Stomach (tissue), 9 donors: ENCODE results near the gene CCDC170. TPM values are rescaled to one million over a fixed set of nuclear protein-coding genes. Genes with fewer than 3 reads are reported as not detected.

Experiments used
- DNase-seq, 2 donors: peaks; one replicate each; pipeline versions ENCODE4 v3.0.0 to v3.0.0-alpha.2; 2013 to 2019
- H3K27ac ChIP-seq, 5 donors: fragments of 200-600 bp in 4 of 5; sonication (generic) in 4 of 5; one replicate each; pipeline ENCODE4 v1.5.1; 2013 to 2019; ENCODE audit warnings: mild to moderate bottlenecking in 1 of 5, moderate library complexity in 1 of 5
- H3K27me3 ChIP-seq, 3 donors: fragments of 200-600 bp; sonication (generic); one replicate each; pipeline ENCODE4 v1.5.1; 2017 to 2019; ENCODE audit warnings: mixed run types in 1 of 3
- H3K36me3 ChIP-seq, 4 donors: fragments of 200-600 bp; sonication (generic); 1 replicate in 3 of 4; 2 replicates in 1 of 4; pipeline ENCODE4 v1.5.1; 2016 to 2019
- H3K4me1 ChIP-seq, 4 donors: fragments of 200-600 bp; sonication (generic); one replicate each; pipeline ENCODE4 v1.5.1; 2016 to 2019
- H3K4me3 ChIP-seq, 4 donors: fragments of 200-600 bp; sonication (generic) in 3 of 4; one replicate each; pipeline ENCODE4 v1.5.1; 2016 to 2019; ENCODE audit warnings: mild to moderate bottlenecking in 1 of 4
- H3K9me3 ChIP-seq, 4 donors: fragments of 200-600 bp; sonication (generic); one replicate each; pipeline ENCODE4 v1.5.1; 2016 to 2019
- CTCF ChIP-seq, 7 experiments: fragments of 450-650 bp in 4 of 7; fragments of 200-600 bp in 3 of 7; sonication (generic) in 3 of 7; IDR thresholded peaks; one replicate each; pipeline ENCODE4 v1.5.1; 2016 to 2019; ENCODE audit warnings: antibody characterized with exemption in 7 of 7, control low read depth in 2 of 7, mild to moderate bottlenecking in 1 of 7
- EP300 ChIP-seq: sonication (generic); formaldehyde crosslinking; IDR thresholded peaks from one replicate; pipeline ENCODE4 v1.6.1; 2017; ENCODE audit warnings: antibody characterized with exemption
- POLR2A ChIP-seq, 4 donors: fragments of 450-650 bp; IDR thresholded peaks; one replicate each; pipeline ENCODE4 v1.6.1; 2016; ENCODE audit warnings: antibody characterized with exemption in 4 of 4, control low read depth in 2 of 4, mild to moderate bottlenecking in 1 of 4, moderate library complexity in 1 of 4
- POLR2AphosphoS5 ChIP-seq, 3 donors: sonication (generic); formaldehyde crosslinking; IDR thresholded peaks; one replicate each; pipeline ENCODE4 v1.6.1; 2016; ENCODE audit warnings: antibody characterized with exemption in 3 of 3
- WGBS, 5 donors: extraction: QIAGEN DNeasy Blood & Tissue Kit in 3 of 5; methylation state at CpG; one replicate each; pipeline versions ENCODE4 v1.1.5 to v1.1.7; 2013 to 2018; 5-methylcytosine and 5-hydroxymethylcytosine counted together
- intact Hi-C: fragments of 100-400 bp; cut with DNase I; formaldehyde crosslinking; loops from one replicate; pipeline ENCODE4 v1.15.1; 2023; ENCODE audit warnings: low total_unique reads
- polyA plus RNA-seq, 3 donors: library from polyadenylated mRNA; stranded (reverse); fragments of 200-250 nt; gene quantifications; one replicate each; pipeline ENCODE4 v1.2.3, GENCODE V29; 2013
- total RNA-seq, 5 donors: library from RNA; depleted of rRNA; stranded (reverse); fragments of >200 nt; gene quantifications; one replicate each; pipeline versions ENCODE4 v1.1.0 to v1.2.3, GENCODE V29; 2014 to 2016
- donor health status: healthy with polysubstance abuse.
- donor health status: Bipolar disorder and iron deficiency.
- donor health status: healthy.

The CCDC170 gene
- total and polyA plus RNA-seq, 8 donors: 0.05 to 3.6 (median 0.61) TPM; not detected in 1

GRCh38 chr6:151637814-151638213, 144.0 kb downstream of the CCDC170 start:
- peaks cover 0 to 5% (median 0%) of the 10 kb centered on the region in 4 donors for H3K9me3 ChIP-seq
- 77 to 96% (median 93%) methylated on average over 3 of the region's 3 CpGs for WGBS, 5 donors
- no peaks in the 10 kb centered on the region for H3K36me3 ChIP-seq
- no peaks in the 10 kb centered on the region for H3K27me3 ChIP-seq
- intact Hi-C loops: no loop called here
- no peak overlapping the region for H3K4me3 ChIP-seq
- no peak overlapping the region for H3K27ac ChIP-seq
- no peak for TF ChIP-seq POLR2A (IDR thresholded peaks at IDR 0.05)
- H3K4me1 ChIP-seq: peaks cover 5 to 11% (median 6%) of the 10 kb centered on the region in 4 donors
- no peak for DNase-seq

- 82 to 95% (median 91%) methylated on average over 1 of the region's 1 CpG for whole genome bisulfite sequencing, 5 donors
- Histone ChIP-seq H3K27ac (no peak overlapping the region), H3K4me1 (no peaks in the 10 kb centered on the region), H3K9me3 (peaks cover 0 to 5% (median 0%) of the 10 kb centered on the region in 4 donors), H3K36me3 (no peaks in the 10 kb centered on the region), H3K27me3 (no peaks in the 10 kb centered on the region), H3K4me3 (no peak overlapping the region)
- intact Hi-C loops: no loop called here
- TF ChIP-seq POLR2AphosphoS5 (IDR thresholded peaks at IDR 0.05) (no peak), EP300 (no peak), CTCF (IDR thresholded peaks at IDR 0.05) (no peak), POLR2A (IDR thresholded peaks at IDR 0.05) (no peak)
- DNase-seq: no peak
Observed at GRCh38 chr6:151639750-151640149, 145.9 kb downstream of the CCDC170 start.

GRCh38 chr6:151641028-151641427, 147.2 kb downstream of the CCDC170 start:
- TF ChIP-seq POLR2AphosphoS5 (IDR thresholded peaks at IDR 0.05): no peak
- no peak for TF ChIP-seq CTCF (IDR thresholded peaks at IDR 0.05)
- TF ChIP-seq POLR2A (IDR thresholded peaks at IDR 0.05): no peak
- no peak for TF ChIP-seq EP300

GRCh38 chr6:151647976-151648639, 154.3 kb downstream of the CCDC170 start:
- DNase-seq: peak in 1 of 2 donors; percentile 7
- Histone ChIP-seq H3K9me3 (no peaks in the 10 kb centered on the region), H3K36me3 (no peaks in the 10 kb centered on the region), H3K27ac (no peak overlapping the region), H3K4me1 (no peaks in the 10 kb centered on the region), H3K4me3 (no peak overlapping the region), H3K27me3 (no peaks in the 10 kb centered on the region)
- TF ChIP-seq EP300 (no peak), CTCF (IDR thresholded peaks at IDR 0.05) (no peak), POLR2A (IDR thresholded peaks at IDR 0.05) (no peak), POLR2AphosphoS5 (IDR thresholded peaks at IDR 0.05) (no peak)
- intact Hi-C loops: no loop called here
- WGBS, 5 donors: 71 to 80% (median 76%) methylated on average over 8 to 12 of the region's 12 CpGs

More at GRCh38 chr6:151641028-151641427, 147.2 kb downstream of the CCDC170 start:
- H3K4me3 ChIP-seq: no peak overlapping the region
- intact Hi-C loops: no loop called here
- WGBS, 5 donors: 68 to 77% (median 69%) methylated on average over 3 of the region's 3 CpGs
- no peaks in the 10 kb centered on the region for H3K27me3 ChIP-seq
- peaks cover 0 to 5% (median 0%) of the 10 kb centered on the region in 4 donors for H3K9me3 ChIP-seq
- H3K36me3 ChIP-seq: no peaks in the 10 kb centered on the region
- DNase-seq: no peak
- H3K4me1 ChIP-seq: no peaks in the 10 kb centered on the region
- no peak overlapping the region for H3K27ac ChIP-seq

GRCh38 chr6:151649835-151650234, 156.0 kb downstream of the CCDC170 start:
- Histone ChIP-seq H3K27me3 (no peaks in the 10 kb centered on the region), H3K27ac (no peak overlapping the region), H3K9me3 (peaks cover 0 to 6% (median 5%) of the 10 kb centered on the region in 4 donors), H3K4me1 (no peaks in the 10 kb centered on the region), H3K4me3 (no peak overlapping the region), H3K36me3 (no peaks in the 10 kb centered on the region)
- WGBS, 5 donors: 73 to 88% (median 82%) methylated on average over 4 of the region's 4 CpGs
- TF ChIP-seq EP300: no peak
- no peak for TF ChIP-seq POLR2A (IDR thresholded peaks at IDR 0.05)
- TF ChIP-seq CTCF (IDR thresholded peaks at IDR 0.05): no peak
- TF ChIP-seq POLR2AphosphoS5 (IDR thresholded peaks at IDR 0.05): no peak
- no peak for DNase-seq
- intact Hi-C loops: no loop called here
